SK-N-SH treated with all-trans-retinoic acid at 6 μM for 48 hours (cell line): ENCODE measurements around the gene MTMR10.

Experiments
- ATAC-seq: fragments of 200-7000 bp; cut with Tn5 transposase; 3 replicates; pipeline ENCODE4 v1.9.1; 2020; ENCODE audit warnings: mild to moderate bottlenecking, moderate library complexity
- ARNTL ChIP-seq: fragments of 450-650 bp; formaldehyde crosslinking; IDR thresholded peaks from 2 replicates; pipeline ENCODE4 v1.5.0; 2020; ENCODE audit warnings: low read depth, mild to moderate bottlenecking, moderate library complexity, borderline replicate concordance
- BACH2 ChIP-seq: fragments of 250-450 bp; sonication (Bioruptor Pico); IDR thresholded peaks from 2 replicates; pipeline ENCODE4 v1.9.0; 2021; ENCODE audit warnings: mild to moderate bottlenecking, borderline replicate concordance
- CREB5 ChIP-seq: fragments of 250-450 bp; sonication (Bioruptor Pico); IDR thresholded peaks from 2 replicates; pipeline ENCODE4 v1.5.1; 2020; ENCODE audit warnings: low read depth, mild to moderate bottlenecking, moderate library complexity
- CSDC2 ChIP-seq: fragments of 250-450 bp; sonication (Bioruptor Pico); IDR thresholded peaks from 2 replicates; pipeline ENCODE4 v1.5.0; 2020; ENCODE audit warnings: mild to moderate bottlenecking, moderate library complexity
- CSRNP3 ChIP-seq: fragments of 250-450 bp; sonication (Bioruptor Pico); IDR thresholded peaks from 2 replicates; pipeline ENCODE4 v1.5.1; 2021; ENCODE audit warnings: mild to moderate bottlenecking, moderate library complexity
- ESRRG ChIP-seq: fragments of 250-450 bp; sonication (Bioruptor Pico); IDR thresholded peaks from 2 replicates; pipeline ENCODE4 v1.6.1; 2021; ENCODE audit warnings: mild to moderate bottlenecking
- GLIS3 ChIP-seq: fragments of 250-450 bp; sonication (Bioruptor Pico); IDR thresholded peaks from 2 replicates; pipeline ENCODE4 v1.5.0; 2020; ENCODE audit warnings: mild to moderate bottlenecking, moderate library complexity
- ISL1 ChIP-seq: fragments of 250-450 bp; sonication (Bioruptor Pico); IDR thresholded peaks from 2 replicates; pipeline ENCODE4 v2.1.2; 2022; ENCODE audit warnings: mild to moderate bottlenecking, moderate library complexity
- PATZ1 ChIP-seq: fragments of 250-450 bp; sonication (Bioruptor Pico); IDR thresholded peaks from 2 replicates; pipeline ENCODE4 v1.8.0; 2020; ENCODE audit warnings: mild to moderate bottlenecking, moderate library complexity, borderline replicate concordance
- POU6F1 ChIP-seq: fragments of 250-450 bp; sonication (Bioruptor Pico); IDR thresholded peaks from 2 replicates; pipeline ENCODE4 v1.8.0; 2021; ENCODE audit warnings: low read depth, mild to moderate bottlenecking, moderate library complexity, borderline replicate concordance
- PPARA ChIP-seq: fragments of 250-450 bp; sonication (Bioruptor Pico); IDR thresholded peaks from 2 replicates; pipeline ENCODE4 v1.5.0; 2020; ENCODE audit warnings: mild to moderate bottlenecking, borderline replicate concordance
- RARB ChIP-seq: fragments of 250-450 bp; sonication (Bioruptor Pico); IDR thresholded peaks from 2 replicates; pipeline ENCODE4 v1.8.0; 2021; ENCODE audit warnings: mild to moderate bottlenecking, moderate library complexity
- SNAI2 ChIP-seq: fragments of 250-450 bp; sonication (Bioruptor Pico); IDR thresholded peaks from 2 replicates; pipeline ENCODE4 v1.5.0; 2020; ENCODE audit warnings: mild to moderate bottlenecking, moderate library complexity
- TCF4 ChIP-seq: fragments of 250-450 bp; sonication (Bioruptor Pico); IDR thresholded peaks from 2 replicates; pipeline ENCODE4 v1.8.0; 2021; ENCODE audit warnings: mild to moderate bottlenecking, moderate library complexity, borderline replicate concordance
- TOX ChIP-seq: fragments of 250-450 bp; sonication (Bioruptor Pico); IDR thresholded peaks from 2 replicates; pipeline ENCODE4 v1.8.0; 2021; ENCODE audit warnings: mild to moderate bottlenecking, moderate library complexity, borderline replicate concordance
- TSHZ2 ChIP-seq: fragments of 250-450 bp; sonication (Bioruptor Pico); IDR thresholded peaks from 2 replicates; pipeline ENCODE4 v1.5.0; 2020; ENCODE audit warnings: mild to moderate bottlenecking, moderate library complexity
- ZC3H10 ChIP-seq: fragments of 250-450 bp; sonication (Bioruptor Pico); IDR thresholded peaks from 2 replicates; pipeline ENCODE4 v1.5.1; 2021; ENCODE audit warnings: mild to moderate bottlenecking, moderate library complexity
- ZFP3 ChIP-seq: fragments of 250-450 bp; sonication (Bioruptor Pico); IDR thresholded peaks from 2 replicates; pipeline ENCODE4 v1.5.0; 2020; ENCODE audit warnings: mild to moderate bottlenecking, moderate library complexity
- ZFP30 ChIP-seq: fragments of 450-650 bp; formaldehyde crosslinking; IDR thresholded peaks from 2 replicates; pipeline ENCODE4 v1.5.0; 2022; ENCODE audit warnings: mild to moderate bottlenecking, moderate library complexity
- ZNF565 ChIP-seq: fragments of 450-650 bp; formaldehyde crosslinking; conservative IDR thresholded peaks from 2 replicates; pipeline ENCODE4 v1.5.0; 2020; ENCODE audit warnings: low read depth, mild to moderate bottlenecking, moderate library complexity
- ZNF70 ChIP-seq: fragments of 450-650 bp; formaldehyde crosslinking; IDR thresholded peaks from 2 replicates; pipeline ENCODE4 v1.5.0; 2020; ENCODE audit warnings: mild to moderate bottlenecking, moderate library complexity
- ZNF8 ChIP-seq: fragments of 450-650 bp; formaldehyde crosslinking; IDR thresholded peaks from 2 replicates; pipeline ENCODE4 v1.5.0; 2020; ENCODE audit warnings: mild to moderate bottlenecking, moderate library complexity

The MTMR10 gene

GRCh38 chr15:30928076-30928475, 63.4 kb downstream of the MTMR10 start:
- TF ChIP-seq ZFP30 (CRISPR knock-in tag) (no peak), ZFP3 (no peak), TOX (no peak), ISL1 (no peak), ZNF70 (CRISPR knock-in tag) (no peak), CREB5 (CRISPR knock-in tag) (no peak), PATZ1 (CRISPR knock-in tag) (no peak), TSHZ2 (CRISPR knock-in tag) (no peak), BACH2 (no peak), CSRNP3 (no peak), ESRRG (CRISPR knock-in tag) (no peak), PPARA (CRISPR knock-in tag) (no peak), TCF4 (CRISPR knock-in tag) (no peak)
- TF ChIP-seq, all 23 proteins: peak for 0
- ATAC-seq: no peak

GRCh38 chr15:30927148-30927761, 64.2 kb downstream of the MTMR10 start:
- ATAC-seq: no peak; the same call in 2 of the 3 replicates
- no peak for TF ChIP-seq ZNF565 (CRISPR knock-in tag)
- TF ChIP-seq ARNTL: no peak
- no peak for TF ChIP-seq ZFP3
- no peak for TF ChIP-seq SNAI2 (CRISPR knock-in tag)
- TF ChIP-seq ZC3H10: no peak
- TF ChIP-seq BACH2: no peak
- no peak for TF ChIP-seq RARB (CRISPR knock-in tag)
- TF ChIP-seq CSDC2: no peak
- TF ChIP-seq TCF4 (CRISPR knock-in tag): no peak
- TF ChIP-seq CSRNP3: no peak
- TF ChIP-seq ZNF70 (CRISPR knock-in tag): no peak
- TF ChIP-seq ISL1: no peak
- no peak for TF ChIP-seq POU6F1 (CRISPR knock-in tag)
- TF ChIP-seq TOX: no peak
- no peak for TF ChIP-seq ZNF8 (CRISPR knock-in tag)
- TF ChIP-seq ZFP30 (CRISPR knock-in tag): no peak
- TF ChIP-seq PPARA (CRISPR knock-in tag): no peak
- no peak for TF ChIP-seq GLIS3
- no peak for TF ChIP-seq TSHZ2 (CRISPR knock-in tag)
- no peak for TF ChIP-seq ESRRG (CRISPR knock-in tag)
